GM19372 (cell line): ENCODE results near the gene CD7.

ENCODE experiments used
- ATAC-seq: cut with Tn5 transposase; IDR thresholded peaks from one replicate; pipeline ENCODE4 v1.9.1; 2021; ENCODE audit warnings: mild to moderate bottlenecking, low read depth, moderate library complexity; ENCODE audit not compliant: unreplicated experiment

The CD7 gene

DNA sequence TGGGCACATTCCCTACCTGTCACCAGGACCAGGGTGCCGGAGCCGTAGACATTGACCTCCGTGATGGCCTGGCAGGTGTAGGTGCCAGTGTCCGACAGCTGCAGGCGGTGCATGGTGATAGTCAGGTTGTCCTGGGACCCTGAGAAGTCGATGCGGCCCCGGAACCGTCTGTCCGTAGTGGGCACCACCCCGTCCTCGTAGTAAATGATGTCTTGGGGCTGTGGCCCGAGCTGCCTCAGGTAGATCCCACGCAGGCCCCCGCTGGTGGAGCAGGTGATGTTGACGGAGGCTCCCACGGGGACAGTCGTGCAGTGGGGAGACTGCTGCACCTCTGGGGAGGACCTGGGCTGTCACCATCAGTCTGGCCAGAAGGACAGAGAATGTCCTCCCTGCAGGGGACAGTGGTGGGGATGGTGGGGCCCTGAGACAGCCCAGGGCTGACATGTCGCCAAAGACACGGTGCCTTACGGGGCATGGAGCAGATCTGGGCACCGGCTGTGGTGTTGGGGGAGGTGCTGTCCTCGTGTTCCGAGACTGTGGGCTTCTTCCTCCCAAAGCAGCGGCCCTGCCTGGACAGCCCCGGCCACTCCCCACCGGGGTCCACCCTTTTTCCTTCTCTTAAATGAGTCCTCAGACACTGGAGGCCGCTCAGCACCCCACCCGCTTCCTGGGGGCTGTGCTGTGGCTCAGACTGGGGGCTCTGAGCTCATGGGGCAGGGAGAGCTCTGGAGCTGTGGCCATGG is 586 bp downstream of the CD7 start:
- no peak for ATAC-seq

GRCh38 chr17:82315703-82316358 is 1.6 kb downstream of the CD7 start:
- ATAC-seq: no peak

GRCh38 chr17:82314727-82315605 is 2.4 kb downstream of the CD7 start:
- ATAC-seq: no peak

- ATAC-seq: no peak
Observed at GRCh38 chr17:82314012-82314726, 3.2 kb downstream of the CD7 start.

- no peak for ATAC-seq
Observed at GRCh38 chr17:82313195-82314011, 4.0 kb downstream of the CD7 start.

- no peak for ATAC-seq
Observed at GRCh38 chr17:82311971-82312370, 5.4 kb downstream of the CD7 start.

GRCh38 chr17:82310877-82311276 is 6.5 kb downstream of the CD7 start:
- no peak for ATAC-seq

- no peak for ATAC-seq
Observed at GRCh38 chr17:82309656-82310570, 7.5 kb downstream of the CD7 start.

DNA sequence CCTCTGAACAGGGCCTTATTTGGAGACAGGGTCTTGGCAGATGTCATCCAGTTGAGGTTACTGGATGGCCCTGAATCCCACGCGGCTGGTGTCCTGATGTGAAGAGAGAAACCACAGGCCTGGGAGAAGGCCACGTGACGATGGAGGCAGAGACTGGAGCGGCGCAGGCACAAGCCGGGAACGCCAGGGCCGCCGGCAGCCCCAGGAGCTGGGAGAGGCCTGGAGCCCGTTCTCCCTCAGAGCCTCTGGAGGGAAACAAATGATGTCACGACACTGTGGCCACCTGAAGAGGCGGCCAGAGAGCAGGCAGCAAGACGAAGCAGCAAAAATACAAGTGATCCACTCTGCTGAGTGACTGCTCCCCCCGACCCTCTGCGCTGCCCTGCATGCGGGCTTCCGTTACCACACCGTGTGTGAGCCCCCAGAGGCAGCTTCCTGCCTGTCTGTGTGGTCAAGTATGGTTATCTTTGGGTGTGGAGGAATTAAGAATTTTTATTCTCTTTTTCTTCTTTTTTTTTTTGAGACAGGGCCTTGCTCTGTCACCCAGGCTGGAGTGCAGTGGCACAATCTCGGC is 11.6 kb downstream of the CD7 start:
- ATAC-seq: no peak

DNA sequence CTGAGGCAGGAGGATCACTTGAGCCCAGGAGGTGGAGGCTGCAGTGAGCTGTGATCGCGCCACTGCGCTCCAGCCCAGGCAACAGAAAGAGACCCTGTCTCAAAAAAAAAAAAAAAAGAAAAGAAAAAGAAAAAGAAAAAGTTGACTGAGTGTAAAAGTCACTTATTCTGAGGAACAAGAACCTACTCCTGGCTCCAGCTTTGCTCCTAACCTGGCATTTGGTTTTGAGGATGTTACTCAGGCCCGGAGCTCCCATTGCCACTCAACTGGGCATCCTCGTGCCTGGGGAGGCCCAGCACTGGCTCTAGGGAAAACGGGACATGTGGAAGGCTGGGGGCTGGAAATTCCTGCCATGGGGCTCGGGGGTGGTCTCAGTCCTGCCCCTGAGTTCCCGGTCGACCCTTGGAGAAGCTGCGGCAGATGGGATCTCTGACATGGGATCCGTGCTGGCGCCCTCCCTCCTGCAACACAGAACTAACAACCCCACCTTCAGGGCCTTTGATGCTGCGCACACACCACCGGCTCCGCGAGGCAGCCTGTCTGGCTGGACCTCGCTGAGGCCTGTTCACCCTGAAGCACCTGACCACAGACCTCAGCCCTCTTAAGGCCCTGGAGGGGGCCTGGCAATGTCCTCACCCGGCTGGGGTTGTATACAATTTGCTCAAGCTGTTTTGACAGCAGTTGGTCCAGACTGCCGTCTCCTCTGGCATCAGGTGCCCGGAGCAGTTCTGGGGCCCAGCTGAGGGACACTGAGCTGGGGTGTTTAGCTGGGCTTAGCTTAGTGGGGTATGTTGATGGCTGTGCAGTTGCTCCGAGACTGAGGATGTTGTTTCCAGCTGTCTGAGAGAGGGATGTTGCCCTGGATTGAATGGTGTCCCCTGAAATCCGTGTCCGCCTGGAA is 12.3 kb downstream of the CD7 start:
- ATAC-seq: no peak

- ATAC-seq: no peak
Observed at GRCh38 chr17:82303944-82304808, 13.2 kb downstream of the CD7 start.

DNA sequence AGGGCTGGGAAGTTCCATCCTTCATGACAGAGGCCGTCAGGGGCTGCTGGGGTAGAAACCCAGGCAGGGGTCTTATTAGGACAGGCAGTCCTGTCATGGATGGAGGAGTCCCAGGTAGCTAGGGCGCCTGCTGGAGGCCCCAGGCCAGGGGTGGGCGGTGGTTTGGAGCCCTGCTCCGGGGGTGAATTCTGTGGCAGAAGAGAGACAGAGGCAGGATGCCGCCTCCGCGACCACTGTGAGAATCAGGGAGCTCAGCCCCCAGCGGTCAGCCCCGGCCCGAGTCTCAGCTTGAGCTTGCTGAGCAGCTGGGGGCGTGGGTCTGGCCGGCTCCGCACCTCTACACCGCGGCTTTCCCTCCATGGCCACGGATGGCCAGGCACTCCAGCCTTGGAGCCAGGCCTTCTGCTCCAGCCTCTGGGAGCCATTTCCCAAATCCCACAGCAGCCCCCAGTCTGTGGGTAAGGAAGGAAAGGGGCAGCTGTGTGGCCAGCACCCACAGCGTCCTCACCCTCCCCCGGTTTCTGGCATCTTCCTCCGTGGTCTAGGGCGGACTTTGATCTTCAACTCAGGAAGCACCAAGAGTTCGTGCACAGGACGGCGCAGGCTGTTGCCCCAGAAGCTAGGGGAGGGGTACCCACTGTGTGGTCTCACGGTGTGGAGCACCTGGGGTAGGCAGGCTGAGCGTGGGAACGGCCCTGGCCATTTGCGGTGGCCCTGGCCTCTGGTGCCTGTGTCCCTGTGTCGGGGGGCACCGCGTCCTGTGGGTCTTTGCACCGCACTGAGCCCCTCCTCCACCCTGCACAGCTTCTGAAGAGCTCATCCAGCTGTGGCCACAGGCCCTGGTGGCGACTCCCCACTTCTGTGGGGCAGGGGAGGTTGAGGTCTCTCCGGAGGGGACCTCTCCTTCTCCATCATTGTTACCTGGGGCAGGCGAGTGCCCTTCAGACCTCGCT is 14.1 kb downstream of the CD7 start:
- ATAC-seq: no peak

DNA sequence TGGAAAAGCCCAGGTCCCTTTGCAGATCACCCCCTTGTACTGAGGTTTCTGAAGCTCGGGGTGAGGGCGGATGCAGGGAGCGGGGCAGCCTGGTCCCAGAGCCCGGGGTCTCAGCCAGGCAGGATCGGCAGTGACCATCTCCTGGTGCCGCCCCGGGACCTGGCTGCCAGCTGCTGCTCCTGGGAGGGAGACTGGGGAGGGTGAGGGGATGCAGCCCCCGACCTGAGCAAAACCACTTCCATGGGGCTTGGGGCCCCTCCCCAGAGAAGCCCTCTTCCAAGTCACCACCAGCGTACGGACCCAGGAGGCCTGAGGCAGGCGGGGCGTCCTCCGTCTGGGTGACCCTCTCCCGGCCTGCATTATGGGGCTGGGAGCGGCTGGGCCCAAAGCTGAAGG is 14.8 kb downstream of the CD7 start:
- no peak for ATAC-seq

DNA sequence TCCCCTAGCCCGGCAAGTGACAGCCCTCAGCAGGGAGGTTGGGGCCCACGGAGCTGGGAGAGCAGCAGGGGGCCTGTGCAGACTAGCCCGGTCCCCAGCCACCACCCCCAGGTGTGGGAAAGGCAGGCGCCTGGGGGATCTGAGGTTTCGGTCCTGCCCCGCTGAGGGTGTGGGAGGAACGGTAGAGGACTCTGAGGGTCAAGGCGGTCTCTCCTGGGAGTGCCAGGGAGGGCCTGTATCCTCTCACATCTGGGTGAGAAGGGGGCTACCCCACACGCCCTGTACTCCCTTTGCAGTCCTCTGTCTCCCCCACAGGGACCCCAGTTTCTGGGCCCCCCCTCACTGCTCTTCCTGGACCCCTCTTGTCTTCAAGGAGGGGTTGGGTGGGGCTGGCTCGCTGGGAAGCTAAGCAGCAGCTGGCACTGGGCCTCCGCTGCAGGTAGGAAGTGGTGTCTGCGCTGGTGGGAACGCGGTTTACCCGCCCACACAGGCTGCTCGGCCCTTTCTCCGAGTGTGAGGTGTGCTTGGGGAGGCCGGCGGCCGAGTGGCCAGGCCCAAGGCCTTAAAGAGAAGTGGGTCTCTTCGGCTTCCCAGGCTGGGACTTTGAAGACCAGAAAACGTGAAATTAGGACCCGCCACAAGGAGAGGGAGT is 15.4 kb downstream of the CD7 start:
- ATAC-seq: no peak
